ENCODE measurements around the gene MARK3. TPM values are rescaled to one million over a fixed set of nuclear protein-coding genes. Genes with fewer than 3 reads are reported as not detected.

Gene MARK3
- total RNA-seq, 4 donors from 2014 or later: 109 to 143 (median 125) TPM

DNA sequence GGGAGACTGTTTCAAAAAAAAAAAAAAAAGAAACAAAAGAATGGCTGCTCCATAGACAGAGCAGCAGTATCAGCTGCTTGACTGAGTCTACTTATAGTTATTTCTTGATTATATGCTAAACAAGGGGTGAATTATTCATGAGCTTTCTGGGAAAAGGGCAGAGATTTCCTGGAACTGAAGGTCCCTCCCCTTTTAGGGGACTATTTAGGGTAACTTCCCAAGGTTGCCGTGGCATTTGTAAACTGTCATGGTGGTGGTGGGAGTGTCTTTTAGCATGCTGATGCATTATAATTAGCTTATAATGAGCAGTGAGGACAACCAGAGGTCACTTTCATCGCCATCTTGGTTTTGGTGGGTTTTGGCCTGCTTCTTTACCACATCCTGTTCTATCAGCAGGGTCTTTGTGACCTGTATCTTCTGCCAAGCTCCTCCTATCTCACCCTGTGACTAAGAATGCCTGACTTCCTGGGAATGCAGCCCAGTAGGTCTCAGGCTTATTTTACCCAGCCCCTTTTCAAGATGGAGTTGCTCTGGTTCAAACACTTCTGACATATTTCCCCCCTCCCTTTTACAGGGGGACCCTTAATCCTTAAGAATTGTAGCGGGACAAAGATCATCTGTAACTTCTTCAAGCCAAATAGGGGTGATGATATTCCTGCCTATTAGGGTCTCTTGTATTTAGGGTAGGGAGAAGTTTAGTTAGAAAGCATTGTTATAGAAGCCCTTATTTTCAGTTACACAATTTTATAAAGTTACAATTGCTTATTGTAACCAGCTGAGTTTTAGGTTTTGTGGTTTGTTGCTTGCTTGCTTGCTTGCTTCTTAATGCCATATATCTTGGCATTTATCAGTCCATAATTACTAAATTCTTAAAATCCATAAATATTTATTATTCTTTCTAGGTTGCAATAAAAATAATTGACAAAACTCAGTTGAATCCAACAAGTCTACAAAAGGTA lies 42.5 kb downstream of the MARK3 start:
- Histone ChIP-seq H3K9me3 (no peaks in the 10 kb centered on the region), H3K4me1 (peaks cover 0 to 66% (median 10%) of the 10 kb centered on the region in 4 donors), H3K4me3 (no peak overlapping the region), H3K27me3 (no peaks in the 10 kb centered on the region), H3K27ac (peak overlapping the region in 2 of 4 donors; percentile 0 to 62), H3K36me3 (peaks cover 0 to 5% (median 0%) of the 10 kb centered on the region in 3 donors)
- WGBS, 2 donors: 43 to 64% methylated on average over 3 of the region's 3 CpGs
- DNase-seq (ENCODE audit: low spot score in 2 of 2): no peak
- no peak for TF ChIP-seq EP300 (IDR thresholded peaks at IDR 0.05)
- TF ChIP-seq POLR2A (IDR thresholded peaks at IDR 0.05): no peak
- TF ChIP-seq, protein P1, sequence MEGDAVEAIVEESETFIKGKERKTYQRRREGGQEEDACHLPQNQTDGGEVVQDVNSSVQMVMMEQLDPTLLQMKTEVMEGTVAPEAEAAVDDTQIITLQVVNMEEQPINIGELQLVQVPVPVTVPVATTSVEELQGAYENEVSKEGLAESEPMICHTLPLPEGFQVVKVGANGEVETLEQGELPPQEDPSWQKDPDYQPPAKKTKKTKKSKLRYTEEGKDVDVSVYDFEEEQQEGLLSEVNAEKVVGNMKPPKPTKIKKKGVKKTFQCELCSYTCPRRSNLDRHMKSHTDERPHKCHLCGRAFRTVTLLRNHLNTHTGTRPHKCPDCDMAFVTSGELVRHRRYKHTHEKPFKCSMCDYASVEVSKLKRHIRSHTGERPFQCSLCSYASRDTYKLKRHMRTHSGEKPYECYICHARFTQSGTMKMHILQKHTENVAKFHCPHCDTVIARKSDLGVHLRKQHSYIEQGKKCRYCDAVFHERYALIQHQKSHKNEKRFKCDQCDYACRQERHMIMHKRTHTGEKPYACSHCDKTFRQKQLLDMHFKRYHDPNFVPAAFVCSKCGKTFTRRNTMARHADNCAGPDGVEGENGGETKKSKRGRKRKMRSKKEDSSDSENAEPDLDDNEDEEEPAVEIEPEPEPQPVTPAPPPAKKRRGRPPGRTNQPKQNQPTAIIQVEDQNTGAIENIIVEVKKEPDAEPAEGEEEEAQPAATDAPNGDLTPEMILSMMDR (IDR thresholded peaks at IDR 0.05): no peak

DNA sequence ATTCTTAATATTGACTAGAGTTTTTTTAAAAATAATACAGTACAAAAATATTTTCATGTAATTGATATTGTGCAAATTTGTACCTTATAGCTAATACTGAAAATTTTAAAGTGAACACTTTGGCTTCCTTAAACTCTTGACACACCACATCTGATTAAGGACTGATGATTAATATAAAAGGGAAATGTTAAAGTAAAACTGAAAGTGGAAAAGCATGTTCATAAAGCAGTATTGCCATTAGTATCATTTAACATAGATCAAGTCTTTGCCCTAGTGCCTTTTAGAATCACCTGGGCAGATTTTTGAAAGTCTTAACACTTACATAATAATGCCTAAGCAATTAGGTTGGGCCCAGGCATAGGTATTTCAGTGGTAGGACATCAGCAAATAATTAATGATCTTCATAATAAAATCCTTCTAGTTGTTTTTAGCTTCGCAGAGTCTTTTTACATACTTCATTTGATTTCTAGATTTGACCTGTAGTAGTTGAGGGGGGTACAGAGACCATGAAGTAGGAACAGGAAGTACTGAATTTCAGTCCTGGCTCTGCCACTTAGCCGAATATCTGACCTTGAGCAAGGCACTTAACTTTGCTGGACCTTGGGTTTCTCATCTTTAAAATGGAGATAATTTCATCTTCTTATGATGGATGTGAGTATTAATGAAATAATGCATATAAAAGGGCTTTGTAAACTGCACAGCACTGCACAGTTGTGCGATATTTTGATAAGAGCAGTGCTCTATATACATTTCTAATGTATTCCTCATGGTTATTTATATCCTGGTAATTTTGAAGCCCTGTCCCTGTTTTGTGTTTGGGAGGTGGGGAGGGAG lies 43.7 kb downstream of the MARK3 start:
- TF ChIP-seq, protein P1 (IDR thresholded peaks at IDR 0.05): no peak
- TF ChIP-seq EP300 (IDR thresholded peaks at IDR 0.05) (no peak), POLR2A (IDR thresholded peaks at IDR 0.05) (no peak)
- Histone ChIP-seq H3K27me3 (no peaks in the 10 kb centered on the region), H3K27ac (no peak overlapping the region), H3K36me3 (peaks cover 0 to 5% (median 0%) of the 10 kb centered on the region in 3 donors), H3K4me1 (peaks cover 0 to 63% (median 6%) of the 10 kb centered on the region in 4 donors), H3K9me3 (no peaks in the 10 kb centered on the region), H3K4me3 (no peak overlapping the region)
- WGBS, 2 donors: 78 to 80% methylated on average over 3 of the region's 3 CpGs
- DNase-seq (ENCODE audit: low spot score in 2 of 2): no peak

DNA sequence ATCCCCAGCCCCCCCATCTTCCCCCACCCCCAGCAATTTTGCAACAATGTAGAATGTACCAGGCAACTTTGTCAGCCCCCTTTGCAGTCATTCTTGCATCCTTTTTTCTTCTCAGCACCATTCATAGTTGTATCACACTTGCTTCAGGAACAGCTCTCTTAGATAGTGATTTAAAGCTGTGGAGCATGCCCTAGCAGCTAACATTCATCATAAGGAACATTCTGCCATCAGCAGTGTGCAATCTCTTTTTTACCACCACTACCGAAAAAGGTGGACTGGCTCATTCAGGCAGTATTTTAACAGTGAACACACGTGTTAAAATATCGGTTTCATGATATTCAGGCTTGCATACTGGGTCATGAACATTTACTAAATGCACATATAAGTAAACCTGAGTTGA lies 45.1 kb downstream of the MARK3 start:
- H3K27me3 ChIP-seq: no peaks in the 10 kb centered on the region
- DNase-seq (ENCODE audit: low spot score in 2 of 2): no peak
- H3K27ac ChIP-seq: no peak overlapping the region
- H3K9me3 ChIP-seq: no peaks in the 10 kb centered on the region
- H3K36me3 ChIP-seq: peaks cover 0 to 5% (median 0%) of the 10 kb centered on the region in 3 donors
- WGBS, 2 donors: 85 to 92% methylated on average over 3 of the region's 3 CpGs
- TF ChIP-seq EP300 (IDR thresholded peaks at IDR 0.05) (no peak), POLR2A (IDR thresholded peaks at IDR 0.05) (no peak)
- TF ChIP-seq, protein P1 (IDR thresholded peaks at IDR 0.05): no peak
- no peak overlapping the region for H3K4me3 ChIP-seq
- peaks cover 0 to 72% (median 6%) of the 10 kb centered on the region in 4 donors for H3K4me1 ChIP-seq

DNA sequence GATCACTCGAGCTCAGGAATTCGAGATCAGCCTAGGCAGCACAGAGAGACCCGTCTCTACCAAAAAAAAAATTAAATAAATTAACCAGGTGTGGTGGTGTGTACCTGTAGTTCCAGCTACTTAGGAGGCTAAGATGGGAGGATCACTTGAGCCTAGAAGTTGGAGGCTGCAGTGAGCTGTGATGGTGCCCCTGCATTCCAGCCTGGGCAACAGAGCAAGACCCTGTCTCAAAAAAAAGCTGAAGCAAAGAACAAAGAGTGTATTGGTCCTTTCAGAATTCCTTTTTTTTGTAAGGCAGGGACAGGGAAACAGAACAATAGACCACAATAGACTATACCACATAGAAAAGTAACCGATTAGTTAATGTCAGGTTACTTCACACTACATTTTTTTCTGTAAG lies 47.4 kb downstream of the MARK3 start:
- 79 to 89% methylated on average over 4 of the region's 4 CpGs for WGBS, 2 donors
- DNase-seq (ENCODE audit: low spot score in 2 of 2): no peak
- no peak overlapping the region for H3K4me3 ChIP-seq
- no peaks in the 10 kb centered on the region for H3K27me3 ChIP-seq
- TF ChIP-seq POLR2A (IDR thresholded peaks at IDR 0.05): no peak
- no peak for TF ChIP-seq EP300 (IDR thresholded peaks at IDR 0.05)
- TF ChIP-seq, protein P1 (IDR thresholded peaks at IDR 0.05): no peak
- H3K27ac ChIP-seq: no peak overlapping the region
- peaks cover 0 to 5% (median 0%) of the 10 kb centered on the region in 3 donors for H3K36me3 ChIP-seq
- no peaks in the 10 kb centered on the region for H3K9me3 ChIP-seq
- peaks cover 0 to 68% (median 5%) of the 10 kb centered on the region in 4 donors for H3K4me1 ChIP-seq
